ENCODE data around the gene CDT1. TPM values are rescaled to one million over a fixed set of nuclear protein-coding genes. Genes with fewer than 3 reads are reported as not detected.

Gene CDT1
- total RNA-seq, 1 donor from 2014 or later: 0.26 TPM

DNA sequence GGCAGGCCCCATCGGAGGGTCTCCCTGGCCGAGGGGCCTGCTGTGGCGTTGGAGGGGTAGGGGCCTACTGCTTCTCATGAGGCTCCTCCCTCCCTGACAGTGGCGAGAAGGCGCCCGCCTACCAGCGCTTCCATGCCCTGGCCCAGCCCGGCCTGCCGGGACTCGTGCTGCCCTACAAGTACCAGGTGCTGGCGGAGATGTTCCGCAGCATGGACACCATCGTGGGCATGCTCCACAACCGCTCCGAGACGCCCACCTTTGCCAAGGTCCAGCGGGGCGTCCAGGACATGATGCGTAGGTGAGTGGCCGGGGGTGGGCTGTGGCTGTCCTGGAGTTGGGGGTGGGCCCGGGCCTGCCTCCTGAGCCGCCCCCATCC is 1.7 kb downstream of the CDT1 start:
- no peak overlapping the region for H3K4me3 ChIP-seq (ENCODE audit: low read depth, low read length)
- no peak for FAIRE-seq
- no peak for TF ChIP-seq CTCF (IDR thresholded peaks at IDR 0.05; ENCODE audit: insufficient read depth, low read length, severe bottlenecking)
- peaks cover 10% of the 10 kb centered on the region for H3K36me3 ChIP-seq (ENCODE audit: control insufficient read depth, insufficient read depth, low read length)
- no peaks in the 10 kb centered on the region for H3K27me3 ChIP-seq (ENCODE audit: control insufficient read depth, insufficient read depth, low read length)
- no peak for DNase-seq (ENCODE audit: low read depth)

GRCh38 chr16:88805887-88806393 is 2.4 kb downstream of the CDT1 start:
- FAIRE-seq (no peak), DNase-seq (ENCODE audit: low read depth) (no peak)
- TF ChIP-seq CTCF (IDR thresholded peaks at IDR 0.05; ENCODE audit: insufficient read depth, low read length, severe bottlenecking): no peak
- Histone ChIP-seq H3K36me3 (ENCODE audit: control insufficient read depth, insufficient read depth, low read length) (peaks cover 12% of the 10 kb centered on the region), H3K27me3 (ENCODE audit: control insufficient read depth, insufficient read depth, low read length) (no peaks in the 10 kb centered on the region), H3K4me3 (ENCODE audit: low read depth, low read length) (no peak overlapping the region)

DNA sequence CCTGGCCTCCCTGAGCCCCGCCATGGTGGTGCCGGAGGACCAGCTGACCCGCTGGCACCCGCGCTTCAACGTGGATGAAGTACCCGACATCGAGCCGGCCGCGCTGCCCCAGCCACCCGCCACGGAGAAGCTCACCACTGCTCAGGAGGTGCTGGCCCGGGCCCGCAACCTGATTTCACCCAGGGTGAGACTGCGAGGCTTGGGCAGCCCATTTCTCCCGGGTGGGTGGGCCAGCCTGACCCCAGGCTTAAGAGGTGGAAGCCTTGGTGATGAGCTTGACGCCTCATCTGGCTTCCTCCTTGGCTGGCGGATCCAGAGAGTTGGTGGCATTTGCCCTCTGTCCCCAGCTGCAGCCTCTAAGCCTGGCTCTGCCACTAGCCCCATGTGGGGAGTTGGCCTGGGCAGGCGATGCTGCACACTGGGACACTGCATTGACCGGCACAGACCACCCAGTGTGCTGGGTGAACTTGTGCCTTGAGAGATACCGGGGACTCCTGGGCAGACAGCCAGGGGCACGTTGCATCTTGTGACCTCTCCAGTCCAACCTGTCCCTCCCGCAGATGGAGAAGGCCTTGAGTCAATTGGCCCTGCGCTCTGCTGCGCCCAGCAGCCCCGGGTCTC is 3.0 kb downstream of the CDT1 start:
- peaks cover 12% of the 10 kb centered on the region for H3K36me3 ChIP-seq (ENCODE audit: control insufficient read depth, insufficient read depth, low read length)
- no peaks in the 10 kb centered on the region for H3K27me3 ChIP-seq (ENCODE audit: control insufficient read depth, insufficient read depth, low read length)
- FAIRE-seq: no peak
- no peak overlapping the region for H3K4me3 ChIP-seq (ENCODE audit: low read depth, low read length)
- no peak for DNase-seq (ENCODE audit: low read depth)
- no peak for TF ChIP-seq CTCF (IDR thresholded peaks at IDR 0.05; ENCODE audit: insufficient read depth, low read length, severe bottlenecking)

- no peak overlapping the region for H3K4me3 ChIP-seq (ENCODE audit: low read depth, low read length)
- H3K27me3 ChIP-seq (ENCODE audit: control insufficient read depth, insufficient read depth, low read length): no peaks in the 10 kb centered on the region
- FAIRE-seq: no peak
- no peak for DNase-seq (ENCODE audit: low read depth)
- H3K36me3 ChIP-seq (ENCODE audit: control insufficient read depth, insufficient read depth, low read length): peaks cover 12% of the 10 kb centered on the region
- TF ChIP-seq CTCF (IDR thresholded peaks at IDR 0.05; ENCODE audit: insufficient read depth, low read length, severe bottlenecking): no peak
These were observed 3.6 kb downstream of the CDT1 start for GRCh38 chr16:88807142-88807625.

DNA sequence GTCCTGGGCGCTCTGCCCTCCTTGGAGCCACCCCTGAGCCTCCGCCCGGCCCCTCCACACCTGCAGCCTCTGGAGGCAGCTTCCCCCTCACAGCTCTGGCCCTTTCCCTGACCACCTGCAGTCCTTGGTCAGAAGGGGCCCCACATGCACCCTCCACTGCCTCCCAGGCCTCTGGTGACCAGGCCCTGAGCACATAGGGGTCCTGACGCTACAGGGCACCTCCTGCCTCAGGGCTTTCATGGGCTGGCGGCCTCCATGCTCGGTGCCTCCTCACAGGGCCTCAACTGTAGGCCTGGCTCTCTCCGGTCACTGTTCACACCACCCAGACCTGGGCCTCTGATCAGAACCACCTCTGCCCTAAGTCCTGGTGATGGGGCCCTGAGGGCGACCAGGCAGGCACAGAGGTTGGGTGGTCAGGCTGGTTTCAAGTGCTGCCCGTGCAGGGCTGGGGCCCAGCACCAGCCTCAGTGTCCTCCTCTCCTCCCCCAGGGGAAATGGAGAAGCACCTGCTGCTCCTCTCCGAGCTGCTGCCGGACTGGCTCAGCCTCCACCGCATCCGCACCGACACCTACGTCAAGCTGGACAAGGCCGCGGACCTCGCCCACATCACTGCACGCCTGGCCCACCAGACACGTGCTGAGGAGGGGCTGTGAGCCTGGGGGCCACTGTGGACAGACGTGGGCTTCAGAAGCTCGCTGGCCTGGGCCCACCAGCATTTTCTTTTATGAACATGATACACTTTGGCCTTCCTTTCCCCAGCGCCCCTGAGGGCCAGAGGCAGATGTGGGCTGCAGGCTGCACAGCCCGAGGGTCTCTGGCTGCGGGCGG is 4.3 kb downstream of the CDT1 start:
- no peak overlapping the region for H3K4me3 ChIP-seq (ENCODE audit: low read depth, low read length)
- no peaks in the 10 kb centered on the region for H3K27me3 ChIP-seq (ENCODE audit: control insufficient read depth, insufficient read depth, low read length)
- DNase-seq (ENCODE audit: low read depth): no peak
- peaks cover 12% of the 10 kb centered on the region for H3K36me3 ChIP-seq (ENCODE audit: control insufficient read depth, insufficient read depth, low read length)
- no peak for FAIRE-seq
- no peak for TF ChIP-seq CTCF (IDR thresholded peaks at IDR 0.05; ENCODE audit: insufficient read depth, low read length, severe bottlenecking)

Data from bronchial epithelial cell (primary cell).